Fibroblast of skin of left biceps (primary cell): ENCODE data around the gene TREML1.
"Not testable (repeated sequence)": the region's sequence is repeated elsewhere in the genome, so short reads cannot be mapped to it uniquely, and the experiment has no call there.

Experiments used
- DNase-seq, 2 experiments: peaks; one replicate each; pipeline ENCODE4 v3.0.0-alpha.2; 2013; ENCODE audit warnings: low read depth in 2 of 2

The TREML1 gene

DNA sequence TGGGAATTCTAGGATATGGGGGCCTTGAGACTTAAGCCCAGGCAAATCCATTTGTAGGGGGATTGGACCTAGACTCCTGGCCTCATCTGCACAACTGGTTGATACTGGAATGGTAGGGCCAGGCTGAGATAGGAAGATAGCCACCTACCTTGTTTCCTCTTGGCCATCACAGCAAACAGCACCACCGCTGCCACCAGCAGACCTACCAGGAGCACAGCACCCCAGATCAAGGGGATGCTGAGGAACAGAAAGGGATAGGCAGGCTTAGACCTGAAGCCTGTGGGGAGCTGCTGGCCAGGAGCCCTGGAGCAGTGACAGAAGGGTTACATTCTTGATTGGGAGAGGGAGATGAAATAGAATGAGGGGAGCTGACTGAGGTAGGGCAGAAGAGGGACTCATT lies 3.5 kb downstream of the TREML1 start:
- DNase-seq, result no peak

DNA sequence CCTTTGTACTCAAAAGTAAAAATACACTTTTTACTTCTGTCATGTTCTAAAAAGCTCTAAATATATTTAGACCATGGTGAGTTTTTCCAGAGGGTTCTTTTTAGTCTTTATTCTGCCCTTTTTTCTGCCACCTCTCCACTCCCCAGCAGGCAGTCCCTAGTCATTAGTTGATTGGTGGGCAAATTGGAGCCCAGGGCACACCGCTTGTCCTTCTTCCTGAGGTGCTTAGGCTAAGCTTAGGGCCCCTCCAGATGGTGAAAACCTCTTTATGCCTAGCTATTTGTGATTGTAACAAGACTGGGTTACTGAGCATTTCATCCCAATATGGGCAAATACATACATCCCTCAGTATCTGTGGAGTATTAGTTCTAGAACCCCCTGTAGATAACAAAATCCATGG lies 6.2 kb downstream of the TREML1 start:
- no peak for DNase-seq

DNA sequence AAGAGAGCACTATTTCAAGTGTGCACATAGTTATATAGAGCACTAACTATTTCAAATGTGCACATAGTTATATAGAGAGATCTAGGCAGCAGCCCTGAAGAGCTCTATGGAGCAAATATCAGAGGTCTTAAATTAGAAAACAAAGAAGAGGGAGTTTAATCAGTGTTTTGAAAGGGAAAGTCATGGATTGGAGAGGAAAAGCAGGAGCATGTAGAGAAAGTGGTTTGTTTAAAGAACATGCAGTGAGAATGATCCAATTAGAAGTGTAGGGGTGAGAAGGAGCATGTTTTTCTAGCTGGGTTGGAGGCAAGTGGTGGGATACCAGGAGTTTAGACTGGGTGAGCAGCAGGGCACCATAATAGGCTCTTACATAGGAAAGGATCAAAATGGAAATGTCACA lies 17.2 kb downstream of the TREML1 start:
- DNase-seq, result no peak

DNA sequence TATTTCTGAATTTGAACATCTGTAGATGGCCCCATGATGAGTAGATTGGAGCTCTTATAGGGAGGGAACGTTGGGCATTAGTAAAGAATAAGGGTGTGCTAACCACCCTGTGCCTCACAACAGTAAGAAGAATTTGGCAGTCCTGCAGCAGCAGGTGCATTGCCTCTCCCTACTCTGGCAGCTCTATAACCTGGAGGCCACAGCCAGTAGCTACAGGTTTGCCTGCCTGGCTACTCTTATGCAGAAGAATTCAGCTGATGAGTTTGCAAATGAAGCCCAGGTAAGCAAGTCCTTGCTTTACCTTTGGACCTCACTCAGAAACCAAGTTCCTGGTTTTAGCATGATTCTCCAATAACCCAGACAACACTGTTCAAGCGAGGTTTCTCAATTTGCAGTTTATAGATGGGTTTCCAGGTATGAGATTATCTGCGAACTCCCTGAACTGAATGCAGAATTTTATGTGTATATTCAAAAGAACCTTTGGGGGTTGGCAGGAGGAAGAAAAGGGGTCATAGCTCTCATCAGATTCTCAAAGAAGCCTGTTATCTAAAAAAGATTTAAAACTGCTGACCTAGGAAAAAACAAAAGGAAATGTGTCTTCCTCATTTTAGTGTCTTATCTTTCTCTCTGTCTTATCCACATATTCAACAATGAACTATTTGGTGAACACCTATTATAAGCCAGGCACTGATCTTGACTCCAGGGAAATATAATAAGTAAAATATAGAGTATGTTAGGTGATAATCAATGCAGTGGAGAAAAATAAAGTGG lies 18.9 kb downstream of the TREML1 start:
- no peak for DNase-seq

DNA sequence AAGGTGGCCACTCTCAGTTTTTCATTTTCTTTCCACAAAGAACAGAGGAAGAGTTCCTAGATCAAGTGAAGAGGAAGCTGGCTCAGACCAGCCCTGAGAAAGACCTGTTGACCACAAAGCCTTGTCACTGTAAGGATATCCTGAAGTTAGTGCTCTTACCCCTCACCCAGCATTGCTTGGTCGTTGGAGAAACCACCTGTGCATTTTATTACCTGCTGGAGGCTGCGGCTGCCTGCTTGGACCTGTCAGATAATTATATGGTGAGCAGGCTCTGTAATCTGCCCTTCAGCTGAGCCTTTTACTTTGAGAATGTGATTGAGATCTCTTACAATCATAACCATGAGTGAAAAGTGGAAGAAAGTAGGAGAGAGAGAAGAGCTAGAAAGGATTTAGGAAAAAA lies 21.9 kb downstream of the TREML1 start:
- no peak for DNase-seq

DNA sequence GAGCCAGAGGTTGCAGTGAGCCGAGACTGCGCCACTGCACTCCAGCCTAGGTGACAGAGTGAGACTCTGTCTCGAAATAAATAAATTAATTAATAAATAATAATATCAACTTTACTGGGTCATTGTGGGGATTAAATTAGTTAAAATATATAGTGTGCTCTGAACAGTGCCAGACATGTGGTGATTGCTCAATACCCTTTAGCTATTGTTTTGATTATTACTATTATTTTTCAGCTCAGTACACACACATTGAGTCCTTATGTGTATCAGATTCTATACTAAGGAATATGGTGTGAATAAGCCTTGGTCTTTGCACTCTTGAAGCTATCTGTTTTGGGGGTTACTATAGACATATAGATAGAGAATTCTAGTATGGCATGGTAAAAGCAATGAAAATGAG lies 28.9 kb downstream of the TREML1 start:
- no peak for DNase-seq

DNA sequence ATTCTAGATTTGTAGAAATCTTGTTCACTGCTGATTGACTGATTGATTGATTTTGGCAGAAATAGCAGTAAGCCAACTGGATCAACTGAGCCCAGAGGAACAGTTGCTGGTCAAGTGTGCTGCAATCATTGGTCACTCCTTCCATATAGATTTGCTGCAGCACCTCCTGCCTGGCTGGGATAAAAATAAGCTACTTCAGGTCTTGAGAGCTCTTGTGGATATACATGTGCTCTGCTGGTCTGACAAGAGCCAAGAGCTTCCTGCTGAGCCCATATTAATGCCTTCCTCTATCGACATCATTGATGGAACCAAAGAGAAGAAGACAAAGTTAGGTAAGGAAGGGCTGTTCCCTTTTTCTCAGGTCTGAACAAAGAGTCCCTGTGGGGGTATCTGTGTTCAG lies 31.2 kb downstream of the TREML1 start:
- no peak for DNase-seq

DNA sequence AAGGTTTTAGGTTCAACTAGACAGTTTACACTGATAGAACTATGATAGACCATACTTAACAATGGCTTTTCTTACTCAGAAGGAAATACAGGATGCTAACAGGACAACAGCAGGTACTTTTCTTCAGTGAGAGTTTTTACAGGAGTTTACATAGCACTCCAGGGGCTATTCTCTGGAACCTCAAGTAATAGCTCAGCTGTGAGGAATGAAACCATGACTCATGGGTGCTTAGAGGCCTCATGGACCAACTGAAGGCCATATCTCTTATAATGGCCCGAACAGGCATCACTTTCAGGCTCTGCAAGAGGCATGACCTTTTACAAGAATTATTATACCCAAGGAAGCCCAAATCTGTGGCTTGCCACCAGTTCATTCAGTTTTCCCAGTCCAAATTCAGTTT lies 31.8 kb downstream of the TREML1 start:
- no peak for DNase-seq

DNA sequence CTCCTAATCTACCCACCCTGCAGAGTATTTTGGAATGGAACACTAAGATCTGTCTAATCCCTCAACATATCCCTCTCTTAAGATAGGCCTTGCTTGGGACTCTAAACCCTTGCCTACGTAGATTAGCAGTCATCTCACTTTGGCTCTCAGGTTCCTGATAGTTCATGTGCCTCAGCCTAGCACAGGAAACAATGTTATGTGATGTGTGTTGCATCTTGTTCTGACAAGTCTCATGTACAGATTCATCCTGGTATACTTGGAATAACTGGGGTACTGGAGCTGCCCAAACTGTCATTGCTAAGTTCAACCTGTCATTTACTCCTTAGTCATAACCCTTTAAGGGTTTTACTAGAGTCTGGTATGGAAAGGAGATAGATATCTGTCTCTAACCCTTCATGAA lies 34.1 kb downstream of the TREML1 start:
- DNase-seq, result no peak

DNA sequence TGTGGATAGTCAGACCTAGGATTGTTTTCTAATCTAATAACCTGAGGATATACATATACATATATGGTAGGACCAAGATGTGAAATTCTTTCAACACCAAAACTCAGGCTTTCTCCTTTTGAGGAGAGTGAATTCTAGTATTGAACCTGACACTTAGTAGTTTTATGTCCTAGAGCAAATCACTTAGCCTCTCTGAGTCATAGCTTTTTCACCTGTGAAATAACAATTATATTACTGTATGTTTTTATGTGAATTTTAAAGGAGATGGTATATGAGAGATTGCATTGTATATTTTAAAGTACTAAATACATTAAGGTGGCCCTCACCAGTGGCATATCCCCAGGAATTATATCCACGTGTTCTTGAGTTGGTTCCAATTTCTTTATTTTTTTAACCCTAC lies 34.6 kb downstream of the TREML1 start:
- no peak for DNase-seq

DNA sequence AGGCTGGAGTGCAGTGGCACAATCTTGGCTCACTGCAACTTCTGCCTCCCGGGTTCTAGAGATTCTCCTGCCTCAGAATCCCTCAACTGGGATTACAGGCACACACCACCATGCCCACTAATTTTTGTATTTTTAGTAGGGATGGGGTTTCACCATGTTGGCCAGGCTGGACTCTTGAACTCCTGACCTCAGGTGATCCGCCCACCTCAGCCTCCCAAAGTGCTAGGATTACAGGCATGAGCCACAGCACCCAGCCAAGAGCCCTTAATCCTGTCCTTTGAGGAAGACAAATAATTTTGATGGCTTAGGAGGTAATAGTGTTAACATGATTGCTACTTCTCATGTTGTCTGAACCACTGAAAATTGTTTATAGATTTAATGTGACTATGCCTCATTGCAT lies 39.1 kb downstream of the TREML1 start:
- not testable (repeated sequence) for DNase-seq

DNA sequence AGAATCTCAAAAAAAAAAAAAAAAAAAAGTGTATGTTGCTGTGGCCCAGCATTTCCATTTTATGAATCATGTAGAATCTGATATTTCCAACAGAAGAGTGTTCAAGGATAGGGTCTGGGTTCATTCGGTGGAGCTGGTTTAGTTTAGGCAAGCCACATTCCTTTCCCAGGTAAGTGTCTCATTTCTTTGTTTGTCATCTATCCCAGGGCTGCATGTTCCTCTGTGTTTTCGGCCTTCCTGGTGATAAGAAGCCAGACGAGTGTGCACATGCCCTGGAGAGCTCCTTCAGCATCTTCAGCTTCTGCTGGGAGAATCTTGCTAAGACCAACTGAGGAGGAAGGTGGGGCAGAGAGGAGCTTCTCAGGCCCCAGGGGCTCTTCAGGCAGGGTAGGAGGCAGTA lies 43.1 kb downstream of the TREML1 start:
- DNase-seq, result no peak

DNA sequence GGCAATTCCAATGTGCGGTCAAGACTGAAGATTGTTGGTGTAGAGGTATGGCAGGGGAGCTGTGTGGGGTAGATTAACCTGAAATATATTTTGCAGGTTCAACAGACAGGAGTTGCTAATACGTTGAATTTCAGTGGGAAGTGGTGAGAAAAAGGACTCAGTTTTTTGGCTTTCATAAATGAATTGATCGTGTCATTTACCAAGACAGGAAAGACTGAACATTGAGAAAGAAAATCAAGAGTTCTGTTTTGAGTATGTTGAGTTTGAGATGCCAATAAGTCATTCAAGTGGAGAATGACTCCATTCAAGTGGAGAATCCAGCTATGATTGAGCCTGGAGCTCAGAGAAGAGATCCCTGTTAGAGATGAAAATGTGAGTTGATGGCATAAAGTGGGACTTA lies 50.3 kb downstream of the TREML1 start:
- DNase-seq, result no peak

DNA sequence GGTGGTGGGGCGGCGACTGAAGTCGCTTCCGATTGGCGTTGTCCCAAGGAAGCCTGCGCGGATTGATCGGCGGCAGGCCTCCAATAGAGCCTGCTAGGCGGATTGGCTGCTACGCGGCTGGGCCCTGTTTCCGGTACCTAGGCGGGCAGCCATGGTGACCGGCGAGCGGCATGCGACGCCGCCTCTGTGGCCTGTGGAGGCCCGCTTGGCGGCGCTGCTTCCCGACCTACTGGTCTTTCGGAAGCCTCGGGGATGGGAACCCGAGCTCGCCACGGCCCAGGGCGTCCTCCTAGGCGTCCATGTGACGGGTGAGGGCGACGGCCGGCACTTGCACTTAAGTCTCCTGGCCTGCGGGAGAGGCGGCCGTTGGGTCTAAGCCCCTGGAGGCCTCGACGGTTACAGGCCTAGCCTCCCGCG lies 53.3 kb downstream of the TREML1 start:
- DNase-seq, result no peak
